Effector CD4-positive, alpha-beta T cell (primary cell): ENCODE results near the gene LRRK1.

Source experiments
- DNase-seq: peaks from one replicate; pipeline ENCODE4 v3.0.0-alpha.2; 2020

The LRRK1 gene

GRCh38 chr15:100893261-100893963, 25.7 kb upstream of the LRRK1 start:
- no peak for DNase-seq

- DNase-seq: no peak
Measured at GRCh38 chr15:100893964-100894295, 25.2 kb upstream of the LRRK1 start.

GRCh38 chr15:100895721-100896120, 23.4 kb upstream of the LRRK1 start:
- DNase-seq: no peak

- DNase-seq: no peak
Measured at GRCh38 chr15:100897221-100898151, 21.7 kb upstream of the LRRK1 start.

GRCh38 chr15:100898152-100898490, 21.0 kb upstream of the LRRK1 start:
- DNase-seq: no peak

GRCh38 chr15:100898661-100899462, 20.3 kb upstream of the LRRK1 start:
- no peak for DNase-seq

GRCh38 chr15:100899601-100900000, 19.6 kb upstream of the LRRK1 start:
- no peak for DNase-seq

- DNase-seq: no peak
Measured at GRCh38 chr15:100900136-100900794, 18.9 kb upstream of the LRRK1 start.

GRCh38 chr15:100900795-100901169, 18.4 kb upstream of the LRRK1 start:
- DNase-seq: no peak

GRCh38 chr15:100901296-100901695, 17.9 kb upstream of the LRRK1 start:
- DNase-seq: no peak

- DNase-seq: no peak
Measured at GRCh38 chr15:100901702-100902435, 17.3 kb upstream of the LRRK1 start.

GRCh38 chr15:100902436-100903167, 16.6 kb upstream of the LRRK1 start:
- DNase-seq: no peak

GRCh38 chr15:100903168-100903554, 16.0 kb upstream of the LRRK1 start:
- DNase-seq: no peak

GRCh38 chr15:100905850-100906249, 13.3 kb upstream of the LRRK1 start:
- DNase-seq: no peak

- DNase-seq: no peak
Measured at GRCh38 chr15:100908466-100908865, 10.7 kb upstream of the LRRK1 start.

- no peak for DNase-seq
Measured at GRCh38 chr15:100909565-100909964, 9.6 kb upstream of the LRRK1 start.

GRCh38 chr15:100909989-100910955, 8.9 kb upstream of the LRRK1 start:
- DNase-seq: no peak

- no peak for DNase-seq
Measured at GRCh38 chr15:100911086-100911485, 8.1 kb upstream of the LRRK1 start.

GRCh38 chr15:100913961-100914360, 5.2 kb upstream of the LRRK1 start:
- DNase-seq: no peak

- no peak for DNase-seq
Measured at GRCh38 chr15:100914876-100915275, 4.3 kb upstream of the LRRK1 start.
